Measurements from ENCODE around the gene PPP1R13B.
A peak's percentile ranks its signal among the peaks of the same experiment; 100 is the strongest.

Gene PPP1R13B

DNA sequence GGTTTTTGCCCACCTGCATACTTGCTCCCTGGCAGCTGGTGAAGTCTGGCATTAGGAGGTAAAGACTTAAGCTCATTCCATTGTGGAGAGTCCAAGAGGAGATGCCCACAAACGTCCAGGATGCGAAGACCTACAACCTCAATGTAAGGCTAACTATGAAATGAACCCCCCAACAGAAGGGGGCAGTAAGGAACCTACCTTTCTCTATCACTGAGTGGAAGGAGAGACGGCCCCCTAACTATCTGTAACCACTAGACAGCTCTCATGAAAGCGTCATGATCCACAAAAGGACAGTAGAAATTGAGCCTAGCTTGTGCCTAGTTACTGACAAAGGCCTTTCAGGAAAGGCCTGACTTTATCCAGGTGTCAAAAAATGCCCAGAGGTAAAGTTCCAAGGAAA lies 76.5 kb downstream of the PPP1R13B start:
- no peak for DNase-seq

DNA sequence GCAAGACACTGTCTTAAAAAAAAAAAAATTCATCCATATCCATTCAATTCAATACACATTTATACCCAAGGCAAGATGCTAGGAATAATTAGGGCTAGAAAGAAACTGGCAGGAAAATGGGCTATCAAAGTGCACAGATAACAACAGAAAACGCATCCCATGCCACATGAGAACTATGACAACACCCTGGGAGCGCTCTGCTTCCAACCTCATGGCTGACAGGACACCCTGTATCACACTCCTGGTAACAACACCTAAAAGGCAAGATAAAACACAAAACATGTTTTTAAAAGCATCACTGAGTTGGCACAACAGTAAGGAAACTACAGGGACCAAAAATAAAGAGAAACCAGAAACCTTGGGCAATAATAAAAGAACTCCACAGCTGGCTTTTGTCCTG lies 76.9 kb downstream of the PPP1R13B start:
- no peak for DNase-seq

DNA sequence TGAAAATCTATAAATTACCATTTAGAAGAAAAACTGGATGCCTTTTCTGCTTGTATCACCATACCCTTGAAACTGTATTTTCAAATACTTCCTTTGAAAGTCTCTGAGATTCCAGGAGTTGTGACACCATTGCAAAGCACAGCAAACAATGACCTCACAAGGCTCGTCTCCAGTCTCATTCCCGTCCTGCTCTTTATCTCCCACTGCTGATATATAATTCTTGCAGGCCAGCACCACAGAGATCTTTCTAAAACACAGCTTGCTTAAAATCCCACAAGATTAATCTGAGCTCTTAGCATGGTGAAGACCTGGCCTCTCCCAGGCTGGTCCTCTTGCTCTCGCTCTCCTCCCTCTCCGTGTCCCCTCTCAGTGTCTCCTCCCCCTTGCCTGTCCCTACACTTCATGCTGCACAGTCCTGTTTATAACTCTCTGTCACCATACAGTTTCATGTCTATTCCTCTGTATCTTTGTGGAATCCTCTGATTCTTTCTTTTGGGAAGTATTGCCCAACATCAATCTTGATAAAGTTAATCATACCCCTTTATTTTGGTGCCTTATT lies 80.0 kb downstream of the PPP1R13B start:
- DNase-seq = no peak

DNA sequence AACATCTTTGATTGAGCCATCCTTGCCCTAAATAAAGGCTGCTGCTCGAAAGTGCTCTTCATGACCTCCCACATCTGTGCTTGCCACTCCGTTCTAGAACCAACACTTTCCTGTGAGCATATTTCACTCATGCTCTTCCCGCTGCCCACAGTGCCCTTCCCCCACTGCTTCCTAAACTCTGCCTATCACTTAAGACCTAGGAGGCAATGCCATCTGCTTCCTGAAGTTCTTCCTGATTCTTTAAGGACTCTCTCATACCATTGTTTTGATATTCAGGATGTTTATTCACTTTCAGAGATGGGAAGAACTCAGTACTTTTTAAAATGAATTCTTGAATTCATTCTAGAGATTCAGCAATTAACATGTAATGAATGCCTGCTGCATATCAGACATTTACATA lies 81.8 kb downstream of the PPP1R13B start:
- DNase-seq = no peak

DNA sequence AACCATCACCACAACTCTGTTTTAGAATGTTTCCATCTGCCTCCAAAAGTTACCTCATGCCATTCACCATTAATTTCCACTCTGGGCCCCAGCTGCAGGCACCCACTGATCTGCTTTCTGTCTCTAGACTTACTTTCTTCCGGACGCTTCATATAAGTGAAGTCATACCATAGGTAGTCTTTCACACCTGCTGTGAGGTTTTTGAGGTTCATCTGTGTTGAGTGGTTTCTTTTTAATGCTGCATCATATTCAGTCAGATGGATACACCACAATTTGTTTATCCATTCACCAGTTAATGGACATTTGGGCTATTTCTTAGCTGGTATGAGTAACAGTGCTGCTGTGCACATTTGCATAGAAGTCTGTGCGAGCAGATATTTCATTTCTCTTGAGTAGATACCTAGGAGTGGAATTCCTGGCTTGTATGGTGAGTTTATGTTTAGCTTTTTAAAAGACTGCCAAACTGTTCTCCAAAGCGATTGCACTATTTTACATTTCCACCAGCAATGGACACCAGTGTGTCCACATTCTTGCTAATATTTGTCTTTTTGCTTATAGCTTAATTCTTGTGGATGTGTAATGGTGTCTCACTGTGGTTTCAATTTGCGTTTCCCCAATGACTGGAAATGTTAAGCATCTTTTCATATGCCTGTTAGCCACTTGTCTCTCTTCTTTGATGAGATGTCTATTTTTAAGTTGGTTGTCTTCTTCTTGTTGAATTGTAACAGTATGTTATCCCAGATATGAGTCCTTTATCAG lies 83.5 kb downstream of the PPP1R13B start:
- no peak for DNase-seq

DNA sequence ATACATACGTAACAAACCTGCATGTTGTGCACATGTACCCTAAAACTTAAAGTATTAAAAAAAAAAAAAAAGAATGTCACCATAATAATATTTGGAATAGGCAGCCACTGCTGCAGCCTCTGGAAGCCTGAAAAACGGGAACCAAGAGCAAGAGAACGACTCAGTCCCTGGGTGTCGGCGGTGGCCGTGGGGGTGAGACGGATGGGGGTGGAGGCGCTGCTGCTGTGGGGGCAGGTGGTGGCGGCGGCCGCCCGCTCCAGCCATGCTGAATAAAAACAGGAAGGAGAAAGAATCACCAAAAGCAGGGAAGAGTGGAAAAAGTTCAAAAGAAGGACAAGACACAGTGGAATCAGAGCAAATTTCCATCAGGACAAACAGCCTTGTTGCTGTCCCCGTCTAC lies 84.8 kb downstream of the PPP1R13B start:
- DNase-seq = no peak

DNA sequence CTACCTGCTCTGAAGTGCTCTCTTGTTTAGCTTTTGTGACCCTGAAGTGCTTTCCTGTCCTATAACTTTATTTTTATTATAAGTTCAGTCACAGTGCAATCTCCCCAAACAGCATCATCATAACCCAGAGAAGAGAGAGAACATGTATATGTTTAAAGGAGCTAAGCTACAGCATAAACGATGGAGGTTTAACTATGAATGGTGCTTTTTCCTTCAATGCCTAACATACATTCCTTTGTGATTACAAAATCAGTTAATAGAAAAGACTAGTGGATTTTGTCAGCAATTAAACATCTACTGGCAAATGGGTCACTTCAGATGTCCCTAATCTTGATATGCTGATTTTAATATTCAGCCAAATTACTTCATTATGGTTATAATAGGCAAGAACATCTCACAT lies 85.3 kb downstream of the PPP1R13B start:
- peak; percentile 17 for DNase-seq

DNA sequence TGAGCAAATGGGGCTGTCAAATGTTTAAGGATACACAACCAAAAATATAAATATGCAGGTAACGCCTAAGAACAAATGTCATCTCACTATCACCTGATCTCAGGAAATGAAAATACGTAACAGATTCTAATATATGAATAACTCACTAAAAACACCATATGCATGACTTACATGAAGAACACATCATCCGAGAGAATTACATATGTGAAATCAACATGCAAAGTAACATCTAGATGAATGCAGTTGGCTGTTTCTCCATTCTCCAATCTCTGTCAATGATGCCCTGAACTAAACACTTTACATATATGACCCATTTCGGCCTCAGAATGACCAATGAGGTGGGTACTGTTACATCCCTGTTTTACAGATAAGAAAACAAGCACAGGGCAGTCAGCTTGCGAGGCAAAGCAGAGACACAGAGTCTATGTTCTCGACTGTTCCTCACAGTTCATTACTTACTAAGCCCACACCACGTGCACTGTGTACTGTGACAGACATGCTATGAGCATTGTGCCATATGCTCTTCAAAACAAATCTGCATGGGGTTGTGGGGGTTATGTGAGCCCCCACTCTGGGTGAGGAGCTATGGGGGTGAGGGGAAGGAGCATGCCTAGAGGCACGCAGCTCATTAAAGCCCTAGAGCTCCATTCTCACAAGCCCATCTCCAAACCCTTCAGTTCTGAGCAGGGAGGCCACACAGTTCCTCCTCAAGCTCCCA lies 89.2 kb downstream of the PPP1R13B start:
- no peak for DNase-seq

DNA sequence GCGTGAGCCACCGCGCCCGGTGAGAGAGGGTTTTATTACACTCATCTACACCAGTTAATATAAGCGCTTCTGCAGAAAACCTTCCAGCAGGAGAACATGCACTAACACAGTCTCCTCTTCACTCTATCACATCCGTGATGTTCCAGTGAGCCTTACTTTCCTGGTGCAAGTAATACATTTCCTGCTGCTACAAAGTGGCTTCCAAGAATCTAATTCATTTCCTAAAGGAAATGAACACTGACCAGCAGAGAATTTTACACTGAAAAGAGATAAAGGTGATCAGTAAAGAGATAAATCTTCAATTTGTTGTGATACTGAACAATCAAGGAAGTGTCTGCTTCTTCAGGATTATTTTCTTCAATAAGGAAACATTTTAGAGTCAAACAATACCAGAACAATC lies 92.3 kb downstream of the PPP1R13B start:
- DNase-seq = no peak

DNA sequence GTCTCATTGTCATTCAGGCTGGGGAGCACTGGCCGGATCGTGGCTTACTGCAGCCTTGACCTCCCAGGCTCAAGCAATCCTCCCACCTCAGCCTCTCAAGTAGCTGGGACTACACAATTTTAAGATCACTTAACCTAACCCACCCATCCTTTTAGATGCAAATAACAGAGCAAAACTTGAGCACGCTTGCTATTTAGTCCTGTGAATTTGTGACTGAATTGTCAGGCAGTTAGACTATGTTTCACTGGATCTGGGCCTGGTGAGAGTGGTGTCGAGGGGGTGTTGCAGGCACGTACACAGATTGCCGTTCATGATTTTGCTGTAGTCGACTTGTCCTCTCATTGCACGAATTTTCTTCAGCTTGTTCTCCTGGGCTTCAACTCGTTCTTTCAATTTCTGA lies 93.6 kb downstream of the PPP1R13B start:
- DNase-seq = no peak

DNA sequence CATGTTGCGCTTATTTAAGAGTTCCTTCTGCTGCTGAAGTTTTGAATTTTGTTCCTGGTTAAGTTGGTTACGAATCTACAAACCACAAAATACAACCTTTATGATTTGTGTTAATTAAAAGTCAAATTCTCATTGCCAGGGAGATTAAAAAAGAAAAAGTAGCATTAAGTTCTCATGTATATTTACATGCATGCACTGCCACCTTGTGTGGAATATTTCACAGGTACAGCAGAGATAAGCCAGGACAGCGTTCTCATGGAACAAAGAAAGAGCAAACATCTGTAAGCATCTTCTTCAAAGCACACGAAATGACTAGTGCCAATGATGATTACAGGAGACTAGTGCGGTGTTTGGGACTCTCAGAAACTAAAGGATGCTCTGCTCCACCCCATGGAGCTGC lies 97.5 kb downstream of the PPP1R13B start:
- no peak for DNase-seq

DNA sequence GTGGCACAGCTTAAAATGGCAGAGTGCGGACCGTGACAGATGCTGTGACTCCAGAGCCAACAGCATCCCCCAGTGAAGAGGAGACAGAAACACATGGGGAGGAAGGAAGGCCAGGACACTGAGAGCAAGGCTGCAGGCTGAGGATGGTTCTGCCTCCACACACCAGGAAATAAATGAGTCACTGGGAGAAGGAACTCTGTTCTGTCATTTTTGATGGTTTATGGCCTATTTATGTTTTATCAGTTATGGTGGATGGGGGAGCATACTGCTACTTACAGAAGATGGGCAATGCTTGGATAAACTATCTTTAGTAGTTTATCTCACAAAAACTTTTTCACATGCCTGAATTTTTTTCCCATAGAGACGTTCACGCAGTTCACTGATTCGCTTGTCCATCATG lies 97.9 kb downstream of the PPP1R13B start:
- DNase-seq = no peak

DNA sequence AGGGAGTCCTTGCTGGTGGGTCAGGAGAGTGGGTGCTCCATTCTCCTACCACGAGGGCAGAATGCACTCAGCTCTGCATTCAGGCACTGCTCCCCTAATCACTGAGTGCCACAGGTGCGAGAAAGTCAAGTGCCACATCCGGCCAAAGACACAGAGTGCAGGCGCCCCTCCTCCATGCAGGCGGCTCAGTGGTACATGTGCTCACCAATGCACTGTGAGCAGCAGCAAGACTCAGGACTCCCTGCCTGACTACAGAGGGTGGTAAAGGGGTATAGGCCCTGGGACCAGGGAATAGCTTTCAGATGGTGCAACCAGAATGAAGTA lies 98.9 kb downstream of the PPP1R13B start:
- DNase-seq = no peak

DNA sequence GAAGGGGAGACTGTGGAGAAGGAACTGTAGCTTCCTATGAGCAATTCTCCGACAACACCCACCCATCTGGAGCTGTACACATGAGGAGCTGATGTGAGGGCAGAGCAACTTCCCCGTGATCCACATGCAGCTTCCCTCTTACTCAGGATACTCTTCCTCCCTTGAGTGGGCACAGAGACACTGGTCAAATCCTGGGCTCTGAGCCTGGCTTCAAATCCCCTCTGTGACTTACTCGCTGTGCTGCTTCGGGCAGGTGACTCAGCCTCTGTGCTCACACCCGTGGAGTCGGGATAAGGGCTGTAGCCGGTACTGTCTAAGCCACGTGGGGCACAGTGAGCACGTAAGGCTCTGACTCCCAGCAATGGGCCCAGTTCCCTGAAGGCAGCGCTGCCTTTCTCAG lies 100.7 kb downstream of the PPP1R13B start:
- peak; percentile 61 for DNase-seq

DNA sequence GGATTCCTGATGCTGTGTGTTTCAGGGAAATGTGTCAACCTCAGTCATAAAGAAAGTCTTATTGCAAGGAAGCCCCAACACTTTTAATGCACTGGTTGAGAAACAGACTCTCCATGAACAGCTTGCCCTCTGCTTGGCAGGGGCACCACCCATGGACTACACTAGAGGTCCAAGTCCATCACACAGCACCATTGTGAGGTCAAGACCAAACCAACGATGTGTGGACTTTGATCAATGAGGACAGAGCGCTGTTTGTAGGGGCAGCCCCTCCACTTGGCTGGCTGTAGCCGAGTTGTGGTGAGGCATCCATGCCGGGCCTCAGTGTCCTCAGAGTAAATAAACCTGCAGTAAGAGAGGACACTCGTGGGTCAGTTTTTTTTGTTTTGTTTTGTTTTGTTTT lies 102.0 kb downstream of the PPP1R13B start:
- DNase-seq = no peak

DNA sequence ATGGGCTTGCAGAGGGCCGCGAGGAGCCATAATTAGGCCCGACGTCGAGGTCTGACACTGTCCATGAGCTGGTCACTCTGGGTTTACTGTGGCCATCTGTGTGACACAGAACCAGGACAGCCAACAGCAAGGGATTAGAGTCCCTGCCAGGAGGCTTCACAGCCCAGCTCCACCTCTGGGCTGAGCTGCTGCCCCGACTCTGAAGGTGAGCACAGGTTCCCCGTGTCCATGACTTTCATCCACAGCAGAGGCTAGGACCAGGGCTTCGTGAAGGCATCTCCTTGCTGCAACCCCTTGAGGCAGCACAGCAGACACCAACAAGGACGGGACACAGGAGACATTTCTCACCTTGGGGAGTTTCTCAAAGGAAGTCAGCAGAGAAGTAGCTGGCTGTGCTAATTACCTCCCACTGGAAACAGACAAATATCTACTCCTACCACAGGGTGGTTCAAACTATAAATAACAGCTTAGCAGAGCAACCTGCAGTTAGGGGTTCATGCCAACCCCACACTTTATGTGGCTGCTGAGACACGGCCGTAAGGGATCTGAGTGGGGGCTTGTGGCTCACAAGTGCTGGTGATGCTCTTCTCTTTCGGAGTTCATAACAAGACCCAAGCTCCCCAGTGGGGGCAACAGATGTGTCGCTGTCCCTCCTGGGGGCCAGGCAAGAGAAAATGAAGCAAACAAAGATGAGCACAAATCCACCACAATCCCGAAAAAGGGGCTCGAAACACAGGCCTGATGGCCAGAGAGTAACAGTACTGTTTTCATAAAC lies 102.6 kb downstream of the PPP1R13B start:
- no peak for DNase-seq

DNA sequence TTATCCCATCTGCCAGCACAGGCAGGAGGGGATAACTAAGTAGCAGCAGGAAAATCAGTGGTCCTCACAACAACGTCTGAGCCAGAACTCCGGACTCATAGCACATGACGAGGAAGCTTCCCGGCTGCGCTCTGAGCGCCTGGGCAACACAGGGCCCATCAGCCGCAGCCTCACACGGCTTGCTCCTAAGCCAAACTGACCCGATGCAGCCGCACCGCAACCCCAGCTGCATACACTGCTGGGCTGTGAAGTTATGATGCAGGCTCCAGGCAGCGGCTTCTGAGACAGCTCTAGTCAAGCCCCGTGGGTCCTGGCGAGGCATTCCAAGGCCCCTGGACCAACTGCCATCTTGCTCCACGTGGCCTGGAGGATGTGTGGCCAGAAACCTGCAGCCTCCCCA lies 103.7 kb downstream of the PPP1R13B start:
- DNase-seq = no peak

DNA sequence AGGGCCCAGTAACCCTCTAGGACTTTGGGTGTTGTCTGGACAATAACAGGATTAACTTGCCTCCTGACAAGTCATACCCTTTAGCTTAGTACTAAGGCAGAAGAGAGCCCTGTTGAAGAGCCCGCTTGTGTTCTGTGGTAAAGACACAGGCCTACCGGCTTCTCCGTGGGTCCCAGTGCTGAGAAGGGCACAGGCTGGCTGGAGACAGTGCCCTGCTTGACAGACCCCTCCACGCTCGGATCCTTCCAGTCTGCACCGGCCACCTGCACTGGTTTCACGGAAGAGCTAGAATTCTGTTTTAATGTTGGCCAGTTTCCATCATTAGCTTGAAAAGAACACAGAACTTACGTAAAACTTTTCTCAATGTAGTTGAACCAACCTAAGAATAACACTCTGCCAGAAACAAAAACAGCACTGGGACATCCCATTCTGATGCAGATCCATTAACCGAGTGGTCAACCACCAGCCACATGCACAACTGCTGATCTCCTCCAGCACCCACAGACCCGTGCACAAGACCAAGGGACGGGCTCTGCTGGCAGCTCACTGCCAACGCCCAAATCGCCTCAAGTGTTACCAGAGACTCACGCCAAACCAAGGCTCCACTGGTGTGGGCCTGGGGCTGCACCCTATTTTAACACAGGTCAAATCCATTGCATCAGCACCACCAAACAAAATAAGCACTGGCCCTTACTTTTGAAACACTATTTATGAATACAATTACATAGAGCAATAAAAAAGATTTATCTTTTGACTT lies 104.7 kb downstream of the PPP1R13B start:
- DNase-seq = no peak

DNA sequence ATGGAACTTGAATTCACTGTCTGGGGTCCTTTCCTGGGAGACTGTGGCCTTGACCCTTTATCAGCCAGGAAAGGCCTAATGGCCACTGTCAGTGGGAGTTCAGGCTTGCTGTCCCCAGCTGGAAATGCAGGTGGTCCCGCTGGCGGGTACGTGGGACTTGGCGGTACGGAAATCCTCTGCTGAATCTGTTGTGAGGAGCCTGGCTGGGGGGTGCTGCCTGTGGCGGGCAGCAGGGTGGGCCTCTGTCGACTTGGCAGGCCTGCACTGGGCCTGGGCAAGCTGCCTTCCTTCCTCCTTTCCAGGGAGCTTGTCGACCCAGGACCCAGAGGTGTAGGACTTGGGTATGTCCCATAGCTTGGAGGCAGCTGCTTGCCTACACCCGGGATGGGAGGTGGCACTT lies 105.5 kb downstream of the PPP1R13B start:
- DNase-seq = no peak

DNA sequence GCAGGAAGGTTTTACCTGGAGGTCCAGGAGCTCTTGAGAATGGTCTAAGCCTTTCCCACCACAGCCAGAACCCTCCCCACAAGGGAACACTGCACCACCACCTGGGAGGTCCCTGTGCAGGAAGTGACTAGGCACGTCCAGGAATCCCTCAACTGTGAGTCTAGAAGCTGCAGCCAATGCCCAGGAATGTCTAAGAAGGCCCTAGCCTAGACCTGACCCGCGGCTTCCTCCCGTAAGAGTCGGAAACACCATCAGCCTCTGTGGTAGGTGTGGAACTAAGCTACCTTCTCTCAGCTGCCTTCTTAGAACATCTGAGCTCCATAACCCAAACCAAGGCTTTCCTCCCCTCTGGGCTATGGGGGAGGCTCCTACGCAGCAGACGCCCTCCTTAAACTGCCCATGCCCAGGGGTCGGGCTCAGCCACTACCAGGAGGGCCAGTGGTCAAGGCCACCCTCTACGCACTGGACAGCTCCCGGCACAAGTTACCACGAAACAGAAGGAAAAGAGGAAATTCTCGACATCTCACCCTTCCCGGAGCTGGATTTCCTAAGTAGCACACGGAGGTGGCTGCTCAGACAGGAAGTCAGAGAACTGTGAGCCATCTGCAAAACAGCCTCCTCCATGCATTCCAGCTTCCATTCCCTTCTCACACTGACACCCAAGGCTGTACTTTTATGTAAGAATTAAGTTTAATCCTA lies 106.2 kb downstream of the PPP1R13B start:
- peak; percentile 38 for DNase-seq

DNA sequence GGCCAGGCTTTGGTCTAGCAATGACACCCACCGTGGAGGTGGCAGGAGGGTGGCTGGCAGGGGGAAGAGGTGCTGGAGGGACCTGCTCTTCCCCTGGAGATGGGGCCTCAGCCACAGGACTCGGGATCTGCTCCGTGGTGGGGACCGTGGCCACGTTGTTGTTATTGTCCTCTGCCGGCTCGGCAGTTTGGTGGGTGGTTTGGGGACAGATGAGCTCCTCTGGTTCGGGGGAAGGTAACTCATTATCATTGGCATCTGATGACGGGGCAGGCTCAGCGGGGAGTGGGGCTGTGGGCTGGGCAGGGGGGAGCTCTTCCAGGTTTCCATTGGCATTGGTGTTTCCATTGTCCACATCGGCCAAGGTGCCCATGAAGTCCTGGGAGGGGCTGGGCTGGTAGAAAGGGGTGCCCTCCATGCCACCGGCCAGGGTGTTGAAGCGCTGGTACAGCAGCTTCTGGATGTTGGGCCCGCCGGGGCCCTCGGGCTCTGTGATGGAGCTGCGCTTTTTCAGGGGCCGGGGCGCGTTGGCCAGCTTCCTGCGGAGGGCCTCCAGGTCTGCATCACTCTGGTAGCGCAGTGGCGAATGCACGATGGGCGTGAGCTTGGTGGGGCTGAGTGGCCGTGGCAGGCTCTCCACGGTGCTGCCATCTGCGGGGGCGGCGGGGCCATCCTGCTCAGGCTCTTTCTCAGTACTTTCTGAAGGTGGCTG lies 107.4 kb downstream of the PPP1R13B start:
- no peak for DNase-seq

DNA sequence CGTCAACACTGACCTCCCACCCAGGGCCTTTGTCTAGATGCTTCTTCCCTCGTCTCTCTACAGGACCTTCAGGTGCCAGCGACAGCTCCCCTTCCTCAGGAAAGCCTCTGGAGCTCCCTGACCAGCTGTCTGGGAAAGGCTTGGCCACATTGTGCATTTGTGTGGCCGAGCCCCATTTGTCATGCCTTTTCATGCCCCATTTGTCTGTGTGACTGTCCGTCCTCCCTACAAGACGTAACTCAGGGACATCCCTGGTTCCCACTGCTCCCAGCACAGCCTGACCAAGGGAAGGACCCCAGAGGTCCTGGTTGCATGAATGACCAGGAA lies 107.9 kb downstream of the PPP1R13B start:
- no peak for DNase-seq

All from EL (cell line).